ENCODE results near the gene SCN8A. TPM values are rescaled to one million over a fixed set of nuclear protein-coding genes. Genes with fewer than 3 reads are reported as not detected.

The SCN8A gene
- polyA plus RNA-seq, 2 of the 4 experiments (the other 2 are of a cell fraction): 1.8 to 4.8 TPM

GRCh38 chr12:51726161-51726560 lies 135.1 kb downstream of the SCN8A start:
- FAIRE-seq (no peak), ATAC-seq (no peak), DNase-seq (ENCODE audit: low read depth in 1 of 2, low spot score in 1 of 2) (no peak)
- ChIA-PET POLR2A (no interaction called here), CTCF (no interaction called here)
- no peak overlapping the region for H3K27ac ChIP-seq
- H3K4me1 ChIP-seq: no peaks in the 10 kb centered on the region
- no peak for TF ChIP-seq POLR2AphosphoS2 (conservative IDR thresholded peaks at IDR 0.05; ENCODE audit: low read length)
- TF ChIP-seq MYC (IDR thresholded peaks at IDR 0.05; ENCODE audit: borderline replicate concordance, low read length): no peak
- TF ChIP-seq, protein P1, sequence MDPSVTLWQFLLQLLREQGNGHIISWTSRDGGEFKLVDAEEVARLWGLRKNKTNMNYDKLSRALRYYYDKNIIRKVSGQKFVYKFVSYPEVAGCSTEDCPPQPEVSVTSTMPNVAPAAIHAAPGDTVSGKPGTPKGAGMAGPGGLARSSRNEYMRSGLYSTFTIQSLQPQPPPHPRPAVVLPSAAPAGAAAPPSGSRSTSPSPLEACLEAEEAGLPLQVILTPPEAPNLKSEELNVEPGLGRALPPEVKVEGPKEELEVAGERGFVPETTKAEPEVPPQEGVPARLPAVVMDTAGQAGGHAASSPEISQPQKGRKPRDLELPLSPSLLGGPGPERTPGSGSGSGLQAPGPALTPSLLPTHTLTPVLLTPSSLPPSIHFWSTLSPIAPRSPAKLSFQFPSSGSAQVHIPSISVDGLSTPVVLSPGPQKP (IDR thresholded peaks at IDR 0.05; ENCODE audit: low read depth, low read length): no peak
- no peak for TF ChIP-seq HOXB5 (CRISPR knock-in tag; IDR thresholded peaks at IDR 0.05)
- TF ChIP-seq NR3C1 (IDR thresholded peaks at IDR 0.05): no peak
- no peak for TF ChIP-seq SMC3 (IDR thresholded peaks at IDR 0.05)
- TF ChIP-seq HOXB13 (CRISPR knock-in tag; IDR thresholded peaks at IDR 0.05; ENCODE audit: low read depth): no peak
- TF ChIP-seq CHD4 (IDR thresholded peaks at IDR 0.05; ENCODE audit: borderline replicate concordance): no peak
- H3K9me3 ChIP-seq: no peaks in the 10 kb centered on the region
- no peak overlapping the region for H3K4me3 ChIP-seq
- 88% methylated on average over 1 of the region's 1 CpG for WGBS (ENCODE audit: missing lambda C conversion rate)
- no peak overlapping the region for H3K4me2 ChIP-seq

DNA sequence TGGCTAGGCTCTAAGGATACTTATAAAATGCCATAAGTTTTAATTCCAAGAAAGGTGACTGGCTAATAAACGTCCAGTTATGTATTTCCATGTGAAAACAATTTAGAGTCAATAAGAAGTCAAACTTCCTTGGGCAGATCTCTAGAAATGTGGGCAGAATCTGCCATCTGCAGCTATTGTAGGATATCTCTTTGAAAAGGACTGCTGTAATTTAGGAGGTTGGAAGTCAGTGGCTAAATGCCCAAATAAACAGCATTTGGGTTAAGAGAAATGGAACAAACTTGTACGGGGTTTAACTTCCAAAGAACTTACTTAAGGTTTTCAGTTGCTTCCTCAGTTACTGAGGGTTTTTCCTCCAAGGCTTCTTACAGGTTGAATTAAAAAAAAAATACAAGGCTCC lies 135.9 kb downstream of the SCN8A start:
- Histone ChIP-seq H3K27ac (no peak overlapping the region), H3K4me3 (no peak overlapping the region), H3K4me1 (no peaks in the 10 kb centered on the region), H3K4me2 (no peak overlapping the region), H3K9me3 (no peaks in the 10 kb centered on the region)
- FAIRE-seq: no peak
- no peak for ATAC-seq
- DNase-seq (ENCODE audit: low read depth in 1 of 2, low spot score in 1 of 2): no peak
- ChIA-PET CTCF (no interaction called here), POLR2A (no interaction called here)
- TF ChIP-seq ZFP36 (IDR thresholded peaks at IDR 0.05; ENCODE audit: borderline replicate concordance, partially characterized antibody) (no peak), EHMT2 (IDR thresholded peaks at IDR 0.05; ENCODE audit: low read depth) (no peak), BCL3 (IDR thresholded peaks at IDR 0.05) (no peak), HMGXB4 (CRISPR knock-in tag; IDR thresholded peaks at IDR 0.05; ENCODE audit: borderline replicate concordance) (no peak), PBX3 (IDR thresholded peaks at IDR 0.05) (no peak), FOSB (CRISPR knock-in tag; IDR thresholded peaks at IDR 0.05) (no peak), CBX2 (IDR thresholded peaks at IDR 0.05; ENCODE audit: borderline replicate concordance, low read depth) (no peak), POLR2AphosphoS2 (conservative IDR thresholded peaks at IDR 0.05; ENCODE audit: low read length) (no peak), SMC3 (IDR thresholded peaks at IDR 0.05) (no peak), MYC (IDR thresholded peaks at IDR 0.05; ENCODE audit: borderline replicate concordance, low read length) (no peak)
- TF ChIP-seq, protein P2, sequence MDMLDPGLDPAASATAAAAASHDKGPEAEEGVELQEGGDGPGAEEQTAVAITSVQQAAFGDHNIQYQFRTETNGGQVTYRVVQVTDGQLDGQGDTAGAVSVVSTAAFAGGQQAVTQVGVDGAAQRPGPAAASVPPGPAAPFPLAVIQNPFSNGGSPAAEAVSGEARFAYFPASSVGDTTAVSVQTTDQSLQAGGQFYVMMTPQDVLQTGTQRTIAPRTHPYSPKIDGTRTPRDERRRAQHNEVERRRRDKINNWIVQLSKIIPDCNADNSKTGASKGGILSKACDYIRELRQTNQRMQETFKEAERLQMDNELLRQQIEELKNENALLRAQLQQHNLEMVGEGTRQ (IDR thresholded peaks at IDR 0.05): no peak
- 71% methylated on average over 2 of the region's 2 CpGs for WGBS (ENCODE audit: missing lambda C conversion rate)

DNA sequence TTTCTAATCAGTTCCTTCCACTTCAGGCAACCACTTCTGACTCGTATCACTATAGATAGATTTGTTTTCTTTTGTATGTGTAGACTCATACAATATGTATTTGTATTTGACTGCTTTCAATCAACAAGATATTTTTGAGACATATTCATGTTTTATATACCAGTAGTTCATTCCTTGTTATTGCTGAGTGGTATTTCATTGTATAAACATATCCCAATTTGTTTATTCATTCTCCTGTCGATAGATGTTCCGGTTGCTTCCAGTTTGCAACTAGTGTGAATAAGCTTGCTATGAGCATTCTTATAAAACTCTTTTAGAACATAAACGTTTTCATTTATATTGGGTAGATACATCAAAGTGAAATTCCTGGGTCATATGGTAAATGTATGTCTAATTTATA lies 138.3 kb downstream of the SCN8A start:
- Histone ChIP-seq H3K9me3 (peaks cover 4% of the 10 kb centered on the region; the same call in 2 of the 3 replicates), H3K4me2 (no peak overlapping the region), H3K27ac (no peak overlapping the region), H3K4me3 (no peak overlapping the region), H3K4me1 (no peaks in the 10 kb centered on the region)
- no peak for ATAC-seq
- no peak for TF ChIP-seq NPAS2 (CRISPR knock-in tag; IDR thresholded peaks at IDR 0.05; ENCODE audit: borderline replicate concordance)
- TF ChIP-seq TFCP2L1 (CRISPR knock-in tag; IDR thresholded peaks at IDR 0.05): no peak
- TF ChIP-seq CTCF (IDR thresholded peaks at IDR 0.05): no peak
- no peak for TF ChIP-seq GATA3 (IDR thresholded peaks at IDR 0.05; ENCODE audit: borderline replicate concordance)
- TF ChIP-seq NFE2L2 (conservative IDR thresholded peaks at IDR 0.05; ENCODE audit: low read length): no peak
- no peak for TF ChIP-seq MYC (IDR thresholded peaks at IDR 0.05; ENCODE audit: borderline replicate concordance, low read length)
- TF ChIP-seq MAFK (IDR thresholded peaks at IDR 0.05; ENCODE audit: partially characterized antibody): no peak
- TF ChIP-seq BCL3 (IDR thresholded peaks at IDR 0.05): no peak
- no peak for TF ChIP-seq KDM1A (IDR thresholded peaks at IDR 0.05; ENCODE audit: low read depth)
- FAIRE-seq: no peak
- WGBS (ENCODE audit: missing lambda C conversion rate): 69% methylated on average over 4 of the region's 4 CpGs
- ChIA-PET POLR2A (no interaction called here), CTCF (no interaction called here)
- no peak for DNase-seq (ENCODE audit: low read depth in 1 of 2, low spot score in 1 of 2)

All from A549 (cell line).